AG09319 (cell line): ENCODE data around the gene PRAC2.
"Not testable (repeated sequence)": the region's sequence is repeated elsewhere in the genome, so short reads cannot be mapped to it uniquely, and the experiment has no call there.

Experiments used
- DNase-seq: peaks from one replicate; pipeline ENCODE4 v3.0.0-alpha.2; 2010; ENCODE audit warnings: low read depth; ENCODE audit errors: extremely low read depth
- TF ChIP-seq, protein P1 (sequence below): IDR thresholded peaks from 2 replicates; pipeline ENCODE4 v1.5.1; 2011; ENCODE audit warnings: low read depth, mild to moderate bottlenecking, inconsistent platforms, low read length, moderate library complexity

PRAC2 gene

DNA sequence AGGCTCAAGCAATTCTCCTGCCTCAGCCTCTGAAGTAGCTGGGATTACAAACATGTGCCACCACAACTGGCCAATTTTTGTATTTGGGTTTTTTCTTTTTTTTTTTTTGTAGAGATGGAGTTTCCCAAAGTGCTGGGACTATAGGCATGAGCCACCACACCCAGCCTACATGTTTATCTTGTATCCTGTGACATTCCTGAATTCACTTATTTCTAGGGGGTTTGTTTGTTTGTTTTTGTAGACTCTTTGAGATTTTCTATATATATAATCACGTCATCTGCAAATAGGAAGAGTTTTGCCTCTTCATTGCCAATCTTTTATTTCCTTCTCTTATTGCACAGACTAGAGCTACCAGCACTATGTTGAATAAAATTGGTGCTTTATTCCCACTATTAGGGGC is 29.8 kb upstream of the PRAC2 start:
- TF ChIP-seq, protein P1, sequence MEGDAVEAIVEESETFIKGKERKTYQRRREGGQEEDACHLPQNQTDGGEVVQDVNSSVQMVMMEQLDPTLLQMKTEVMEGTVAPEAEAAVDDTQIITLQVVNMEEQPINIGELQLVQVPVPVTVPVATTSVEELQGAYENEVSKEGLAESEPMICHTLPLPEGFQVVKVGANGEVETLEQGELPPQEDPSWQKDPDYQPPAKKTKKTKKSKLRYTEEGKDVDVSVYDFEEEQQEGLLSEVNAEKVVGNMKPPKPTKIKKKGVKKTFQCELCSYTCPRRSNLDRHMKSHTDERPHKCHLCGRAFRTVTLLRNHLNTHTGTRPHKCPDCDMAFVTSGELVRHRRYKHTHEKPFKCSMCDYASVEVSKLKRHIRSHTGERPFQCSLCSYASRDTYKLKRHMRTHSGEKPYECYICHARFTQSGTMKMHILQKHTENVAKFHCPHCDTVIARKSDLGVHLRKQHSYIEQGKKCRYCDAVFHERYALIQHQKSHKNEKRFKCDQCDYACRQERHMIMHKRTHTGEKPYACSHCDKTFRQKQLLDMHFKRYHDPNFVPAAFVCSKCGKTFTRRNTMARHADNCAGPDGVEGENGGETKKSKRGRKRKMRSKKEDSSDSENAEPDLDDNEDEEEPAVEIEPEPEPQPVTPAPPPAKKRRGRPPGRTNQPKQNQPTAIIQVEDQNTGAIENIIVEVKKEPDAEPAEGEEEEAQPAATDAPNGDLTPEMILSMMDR: no peak
- no peak for DNase-seq

DNA sequence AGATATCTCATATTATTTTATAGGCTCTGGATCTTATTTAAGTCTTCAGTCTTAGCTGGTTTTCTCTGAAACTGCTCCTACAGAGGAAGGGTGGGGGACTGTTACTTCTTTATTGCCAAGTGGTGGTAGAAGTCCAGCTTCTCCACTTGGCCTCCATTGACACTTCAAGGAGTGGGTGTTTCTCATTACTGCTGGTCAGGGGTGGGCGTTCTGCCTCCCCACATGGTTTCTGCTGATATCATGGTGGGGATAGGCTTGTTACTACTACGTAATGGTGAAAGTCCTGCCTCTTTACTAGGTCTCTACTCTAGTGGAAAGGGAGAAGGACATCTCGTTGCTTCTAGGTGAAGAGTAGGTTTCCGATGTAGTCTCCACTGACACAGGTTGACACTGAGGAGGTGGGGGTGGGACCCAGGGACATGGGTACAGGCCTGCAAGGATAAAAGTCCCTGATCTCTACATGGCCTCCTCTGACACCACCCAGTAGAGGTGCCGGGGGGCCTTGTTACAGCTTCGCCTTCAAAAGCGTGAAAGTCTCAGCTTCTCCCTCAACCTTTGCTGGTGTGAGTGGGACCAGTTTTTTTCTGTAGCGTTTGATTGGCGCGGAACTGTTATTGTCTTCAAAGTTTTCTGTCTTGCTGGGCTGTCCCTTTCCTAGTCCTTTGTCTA is 21.0 kb upstream of the PRAC2 start:
- DNase-seq: no peak
- TF ChIP-seq, protein P1: no peak

DNA sequence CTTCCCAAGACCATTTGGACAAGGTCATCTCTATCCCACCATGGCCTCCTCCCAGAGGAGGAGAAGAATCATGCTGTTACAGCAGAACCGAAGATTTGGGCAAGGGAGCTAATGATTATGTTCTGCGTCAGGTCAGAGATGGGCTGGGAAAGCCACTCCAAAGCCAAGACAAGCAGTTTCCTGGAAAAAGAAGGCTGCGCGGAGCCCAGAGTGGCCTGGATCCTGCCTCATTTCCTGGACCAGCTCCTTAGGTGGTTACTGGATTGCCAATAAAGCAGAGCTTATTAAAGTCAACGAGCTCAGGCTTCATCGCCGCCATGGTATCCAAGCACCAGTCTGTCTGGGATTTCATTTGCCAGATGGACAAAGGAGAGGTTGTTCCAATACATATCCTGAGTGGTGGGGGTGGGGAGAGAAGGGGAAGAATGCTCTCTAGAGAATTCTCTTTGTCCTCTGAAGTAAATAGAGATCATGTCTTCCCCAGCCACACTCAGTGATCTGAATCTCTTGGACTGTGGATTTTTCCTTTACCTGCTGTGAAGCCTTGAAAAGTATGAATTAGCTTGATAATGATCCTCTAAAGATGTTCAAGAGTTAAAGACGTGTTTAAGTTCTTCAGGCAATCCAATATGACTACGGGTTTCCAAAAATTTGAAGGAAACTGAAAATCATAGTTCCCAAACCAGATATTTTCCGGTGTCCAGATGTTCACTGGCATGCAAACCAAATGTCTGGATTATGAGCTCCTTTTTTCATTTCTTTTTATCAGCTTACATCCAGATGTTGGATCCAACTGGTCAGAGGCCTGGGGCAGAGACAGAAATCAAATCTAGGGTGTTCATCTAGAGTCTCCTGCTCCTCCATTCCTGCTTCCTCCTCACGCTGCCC is 18.4 kb upstream of the PRAC2 start:
- DNase-seq: no peak
- TF ChIP-seq, protein P1: no peak

DNA sequence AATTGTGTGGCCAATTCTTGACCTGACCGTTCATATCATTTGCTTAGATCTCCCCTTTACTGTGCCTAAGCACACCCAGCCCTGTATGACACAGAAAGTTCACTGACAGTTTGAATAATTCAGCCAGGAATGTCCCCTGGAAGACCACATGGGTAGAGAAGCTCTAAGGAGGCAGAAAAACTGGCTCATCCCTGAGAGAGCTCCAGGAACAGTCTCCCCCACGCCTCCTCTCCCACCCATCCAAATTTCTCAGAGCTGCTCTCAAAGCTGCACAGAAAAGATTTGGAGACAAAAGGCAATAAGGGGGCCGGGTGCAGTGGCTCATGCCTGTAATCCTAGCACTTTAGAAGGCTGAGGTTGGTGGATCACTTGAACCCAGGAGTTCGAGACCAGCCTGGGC is 11.9 kb upstream of the PRAC2 start:
- no peak for DNase-seq
- TF ChIP-seq, protein P1: no peak

DNA sequence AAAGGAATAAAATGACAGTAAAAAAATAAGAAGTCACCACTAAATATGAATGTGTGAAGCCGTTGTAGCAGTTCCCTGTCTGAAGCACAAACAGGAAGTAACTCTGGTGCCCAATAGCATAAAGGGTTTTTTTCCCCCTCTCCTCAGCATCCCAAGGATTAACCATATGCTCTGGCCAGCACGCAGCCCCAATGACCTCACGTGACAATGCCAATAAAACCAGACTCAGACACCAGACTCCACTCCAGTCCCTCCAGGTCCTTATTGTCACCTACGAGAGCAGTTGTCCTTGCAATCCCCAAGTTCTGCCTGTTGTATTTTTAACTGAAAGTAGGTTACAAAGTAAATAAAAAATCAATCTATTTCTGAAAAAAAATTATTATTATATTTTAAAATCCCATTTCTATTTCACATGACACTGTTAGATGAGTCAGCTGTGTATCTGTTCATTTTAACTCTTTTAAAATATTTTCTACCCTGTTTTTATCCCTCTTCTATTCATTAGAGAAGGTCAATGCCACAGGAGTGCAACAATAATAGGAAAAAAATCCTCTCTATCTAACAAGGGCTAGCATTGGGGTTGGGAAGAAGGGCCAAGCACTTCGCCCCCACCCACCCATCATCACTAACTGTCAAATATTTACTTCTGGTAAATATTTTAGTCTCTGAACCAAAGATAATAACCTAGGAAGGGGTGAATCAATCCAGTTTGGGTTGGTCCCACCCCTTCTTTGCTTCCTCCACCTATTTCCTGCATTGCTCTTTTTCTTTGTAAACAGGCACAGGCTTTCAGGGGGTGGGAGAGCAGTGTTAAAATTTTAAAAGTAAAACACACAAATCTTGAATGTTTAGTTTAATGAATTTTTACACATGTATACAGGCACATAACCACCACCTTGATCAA is 7.2 kb upstream of the PRAC2 start:
- DNase-seq: no peak
- TF ChIP-seq, protein P1: no peak

DNA sequence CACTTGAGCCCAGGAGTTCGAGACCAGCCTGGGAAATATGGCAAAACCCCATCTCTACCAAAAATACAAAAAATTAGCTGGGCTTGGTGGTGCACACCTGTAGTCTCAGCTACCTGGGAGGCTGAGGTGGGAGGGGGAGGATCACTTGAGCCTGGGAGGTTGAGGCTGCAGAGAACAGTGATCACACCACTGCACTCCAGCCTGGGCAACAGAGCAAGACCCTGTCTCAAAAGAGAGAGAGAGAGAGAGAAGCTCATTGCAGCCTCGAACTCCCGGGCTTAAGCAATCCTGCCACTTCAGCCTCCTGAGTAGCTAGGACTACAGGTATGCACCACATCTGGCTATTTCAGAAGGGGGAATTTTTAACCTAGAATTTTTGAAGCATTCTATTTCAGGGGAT is 6.4 kb upstream of the PRAC2 start:
- DNase-seq: not testable (repeated sequence)

DNA sequence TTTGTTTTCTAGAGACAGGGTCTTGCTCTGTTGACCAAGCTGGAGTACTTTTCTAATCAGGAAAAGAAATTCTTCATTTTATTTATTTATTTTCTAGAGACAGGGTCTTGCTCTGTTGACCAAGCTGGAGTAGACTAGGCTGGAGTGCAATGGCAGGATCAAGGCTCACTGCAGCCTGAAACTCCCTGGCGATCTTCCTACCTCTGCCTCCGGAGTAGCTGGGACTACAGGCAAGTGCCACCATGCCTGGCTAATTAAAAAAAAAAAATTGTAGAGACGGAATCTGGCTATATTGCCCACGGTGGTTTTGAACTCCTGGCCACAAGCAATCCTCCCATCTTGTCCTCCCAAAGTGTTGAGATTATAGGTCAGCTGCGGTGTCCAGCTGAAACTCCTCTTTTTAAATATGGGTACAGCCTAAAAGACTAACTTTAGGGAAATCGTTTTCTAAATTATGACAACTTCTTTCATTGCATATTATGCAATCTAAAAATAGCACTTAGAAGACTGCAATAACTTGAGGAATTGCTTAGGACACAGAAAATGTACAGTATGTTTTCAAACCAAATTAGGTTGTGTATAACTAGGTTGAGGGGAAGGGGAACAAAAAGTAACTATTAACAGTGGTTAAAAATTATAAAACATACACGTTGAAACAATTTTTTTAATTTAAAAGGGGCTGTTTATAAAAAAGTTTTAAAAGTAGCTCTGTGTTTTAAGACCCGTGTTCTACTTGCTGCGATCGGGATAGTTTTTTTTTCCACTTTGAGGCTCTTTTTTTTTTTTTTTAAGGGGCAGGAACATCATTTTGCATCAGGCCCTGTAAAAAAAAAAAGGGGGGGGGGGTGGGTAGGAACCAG is 5.4 kb upstream of the PRAC2 start:
- TF ChIP-seq, protein P1: no peak
- DNase-seq: no peak
